Stimulated activated naive CD8-positive, alpha-beta T cell treated with anti-CD3 and anti-CD28 coated beads, Interleukin-15, amount 100 ng/mL, for 72 hours (primary cell): ENCODE measurements around the gene ULK4.
A peak's percentile ranks its signal among the peaks of the same experiment; 100 is the strongest.

Experiments
- ATAC-seq: fragments of 150-1000 bp; cut with Tn5 transposase; 2 replicates; pipeline ENCODE4 v1.10.0; 2021; ENCODE audit warnings: mild to moderate bottlenecking, moderate library complexity
- DNase-seq, 2 donors: peaks; one replicate each; pipeline ENCODE4 v3.0.0; 2021 to 2022
- H3K27ac Mint-ChIP-seq, 2 donors: one replicate each; pipeline ENCODE4 v1.8.0; 2022; ENCODE audit warnings: mild to moderate bottlenecking in 2 of 2, mixed read lengths in 2 of 2, moderate library complexity in 2 of 2
- H3K27me3 Mint-ChIP-seq: one replicate; pipeline ENCODE4 v1.8.0; 2022; ENCODE audit warnings: mixed read lengths
- H3K4me1 Mint-ChIP-seq: one replicate; pipeline ENCODE4 v1.8.0; 2022; ENCODE audit warnings: mild to moderate bottlenecking, mixed read lengths
- H3K4me3 Mint-ChIP-seq, 2 donors: one replicate each; pipeline ENCODE4 v1.8.0; 2022; ENCODE audit warnings: mild to moderate bottlenecking in 2 of 2, mixed read lengths in 2 of 2, moderate library complexity in 1 of 2
- H3K9me3 Mint-ChIP-seq, 2 donors: one replicate each; pipeline ENCODE4 v1.8.0; 2022; ENCODE audit warnings: mixed read lengths in 2 of 2

The ULK4 gene

DNA sequence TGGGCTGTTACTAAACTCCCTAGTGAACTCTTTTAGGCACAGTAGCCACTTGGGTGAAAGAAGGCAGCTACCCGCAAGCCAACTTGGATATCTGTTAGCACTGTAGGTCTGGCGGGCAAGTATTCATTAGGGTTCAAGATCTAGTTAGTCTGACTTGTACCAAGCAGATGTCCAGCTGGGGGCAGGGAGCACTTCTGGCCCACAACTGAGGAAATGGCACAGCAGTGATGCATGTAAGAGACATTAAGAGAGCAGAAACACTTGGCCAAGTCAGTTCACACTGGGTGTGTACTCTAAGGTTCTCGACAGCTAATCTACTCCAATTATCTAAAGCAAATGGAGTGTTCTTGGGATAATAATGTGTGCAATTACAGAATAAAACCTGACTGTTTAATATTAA is 630.9 kb downstream of the ULK4 start:
- H3K9me3 Mint-ChIP-seq: no peaks in the 10 kb centered on the region
- DNase-seq (no peak), ATAC-seq (no peak)
- H3K27ac Mint-ChIP-seq: no peak overlapping the region
- no peak overlapping the region for H3K4me3 Mint-ChIP-seq
- H3K4me1 Mint-ChIP-seq: peaks cover 5% of the 10 kb centered on the region
- H3K27me3 Mint-ChIP-seq: no peaks in the 10 kb centered on the region

DNA sequence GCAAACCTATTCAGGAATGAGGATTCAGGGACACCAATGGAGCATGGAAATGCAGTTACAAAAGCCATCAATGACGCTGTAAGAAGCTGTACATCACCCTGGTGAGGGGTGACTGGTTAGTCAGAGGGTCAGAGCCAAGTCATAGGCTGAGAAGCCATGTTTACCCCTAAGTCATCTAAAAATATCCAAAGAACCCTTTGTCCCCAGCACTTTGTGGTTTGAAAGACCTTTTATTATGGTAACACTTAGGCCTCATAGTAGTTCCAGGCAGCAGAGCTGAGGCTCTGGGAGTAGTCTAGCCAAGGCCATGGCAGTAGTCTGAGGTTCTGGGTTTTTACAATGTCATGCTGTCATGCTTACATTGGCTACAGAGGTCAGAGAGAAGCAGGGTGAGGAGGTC is 631.4 kb downstream of the ULK4 start:
- Mint-ChIP-seq H3K4me1 (peaks cover 5% of the 10 kb centered on the region), H3K27me3 (no peaks in the 10 kb centered on the region)
- ATAC-seq: no peak

DNA sequence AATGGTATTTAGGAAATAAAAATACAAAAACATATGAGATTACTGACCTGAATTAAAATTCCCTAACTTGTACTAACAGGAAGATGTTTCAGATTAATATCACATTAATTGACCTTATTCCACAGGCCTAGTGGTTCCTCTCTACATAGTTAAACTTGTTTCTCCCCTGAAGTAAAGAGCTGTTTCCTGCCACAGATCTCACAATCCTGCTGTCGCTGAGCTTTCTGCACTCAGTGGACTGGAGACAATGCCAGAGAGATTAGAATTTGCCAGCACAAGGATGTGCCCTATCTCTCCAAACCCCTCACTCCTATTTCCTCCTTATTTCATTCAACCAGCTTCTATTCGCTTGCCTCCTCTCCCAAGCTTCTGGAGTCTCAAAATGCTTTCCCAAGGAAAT is 632.0 kb downstream of the ULK4 start:
- Mint-ChIP-seq H3K27ac (no peak overlapping the region), H3K9me3 (no peaks in the 10 kb centered on the region), H3K27me3 (no peaks in the 10 kb centered on the region), H3K4me3 (no peak overlapping the region), H3K4me1 (peaks cover 5% of the 10 kb centered on the region)
- ATAC-seq (no peak), DNase-seq (no peak)

More for the DNA sequence above, 631.4 kb downstream of the ULK4 start:
- Mint-ChIP-seq H3K9me3 (no peaks in the 10 kb centered on the region), H3K4me3 (no peak overlapping the region), H3K27ac (no peak overlapping the region)
- DNase-seq: no peak

DNA sequence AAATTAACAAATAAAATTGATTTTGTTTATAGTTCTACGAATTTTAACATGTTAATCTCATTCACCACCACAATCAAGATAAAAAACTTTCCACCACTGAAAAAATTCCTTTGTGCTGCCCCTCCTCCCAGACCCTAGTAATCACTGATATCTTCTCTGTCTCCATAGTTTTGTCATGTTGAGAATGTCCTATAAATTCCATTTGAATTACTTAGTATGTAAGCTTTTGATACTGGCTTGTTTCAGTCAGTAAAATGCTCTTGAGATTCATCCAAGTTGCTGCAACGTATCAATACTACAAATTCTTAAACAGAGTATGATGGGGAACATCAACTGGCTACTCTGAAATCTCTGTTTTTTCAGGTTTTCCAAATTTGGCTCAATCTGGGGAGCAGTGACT is 633.0 kb downstream of the ULK4 start:
- Mint-ChIP-seq H3K4me1 (no peaks in the 10 kb centered on the region), H3K9me3 (no peaks in the 10 kb centered on the region), H3K4me3 (no peak overlapping the region), H3K27ac (no peak overlapping the region), H3K27me3 (no peaks in the 10 kb centered on the region)
- ATAC-seq (no peak), DNase-seq (no peak)

- Mint-ChIP-seq H3K4me3 (no peak overlapping the region), H3K27me3 (no peaks in the 10 kb centered on the region), H3K9me3 (no peaks in the 10 kb centered on the region), H3K4me1 (no peaks in the 10 kb centered on the region), H3K27ac (no peak overlapping the region)
- no peak for ATAC-seq
- DNase-seq: no peak
These were observed 634.2 kb downstream of the ULK4 start for GRCh38 chr3:41327718-41328117.

GRCh38 chr3:41324156-41324475 is 637.8 kb downstream of the ULK4 start:
- Mint-ChIP-seq H3K27ac (peak overlapping the region in 1 of 2 donors; percentile 43), H3K9me3 (no peaks in the 10 kb centered on the region)

DNA sequence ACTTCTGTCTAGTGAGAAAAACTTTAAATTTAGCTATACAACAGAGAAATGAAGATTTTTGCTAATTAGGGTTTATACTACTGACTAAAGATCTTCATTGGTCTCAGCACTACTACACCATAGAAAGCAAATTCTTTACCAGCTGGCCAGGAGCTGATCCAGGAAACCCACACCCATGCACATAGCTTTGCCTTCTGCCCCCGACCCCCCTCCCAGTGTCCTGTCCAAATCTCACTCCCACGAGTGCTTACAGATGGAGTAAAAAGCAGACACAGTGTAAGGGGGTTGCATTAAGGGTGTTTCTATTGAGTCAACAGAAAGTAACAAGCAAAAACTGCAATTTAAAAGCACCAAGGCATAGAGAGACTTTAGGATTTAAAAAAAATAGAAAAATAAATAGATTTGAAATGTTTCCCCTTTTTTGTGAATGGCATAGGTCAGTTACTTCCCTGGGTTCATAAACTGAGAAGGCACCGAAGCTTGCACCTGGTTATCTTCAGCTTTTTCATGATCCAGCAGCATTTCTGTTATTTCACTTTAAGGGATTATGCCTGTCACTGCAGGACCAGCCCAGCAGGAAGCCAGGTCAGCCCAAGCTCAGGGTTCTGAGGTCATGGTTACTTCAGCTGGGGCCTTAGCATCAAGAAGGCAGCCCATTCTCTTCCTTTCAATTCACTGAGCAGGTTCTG is 638.3 kb downstream of the ULK4 start:
- DNase-seq (no peak), ATAC-seq (no peak)
- H3K27me3 Mint-ChIP-seq: no peaks in the 10 kb centered on the region
- no peak overlapping the region for H3K4me3 Mint-ChIP-seq
- no peaks in the 10 kb centered on the region for H3K9me3 Mint-ChIP-seq
- H3K27ac Mint-ChIP-seq: no peak overlapping the region
- no peaks in the 10 kb centered on the region for H3K4me1 Mint-ChIP-seq

More at GRCh38 chr3:41324156-41324475, 637.8 kb downstream of the ULK4 start:
- Mint-ChIP-seq H3K27me3 (no peaks in the 10 kb centered on the region), H3K4me3 (no peak overlapping the region), H3K4me1 (no peaks in the 10 kb centered on the region)
- no peak for DNase-seq
- ATAC-seq: no peak

DNA sequence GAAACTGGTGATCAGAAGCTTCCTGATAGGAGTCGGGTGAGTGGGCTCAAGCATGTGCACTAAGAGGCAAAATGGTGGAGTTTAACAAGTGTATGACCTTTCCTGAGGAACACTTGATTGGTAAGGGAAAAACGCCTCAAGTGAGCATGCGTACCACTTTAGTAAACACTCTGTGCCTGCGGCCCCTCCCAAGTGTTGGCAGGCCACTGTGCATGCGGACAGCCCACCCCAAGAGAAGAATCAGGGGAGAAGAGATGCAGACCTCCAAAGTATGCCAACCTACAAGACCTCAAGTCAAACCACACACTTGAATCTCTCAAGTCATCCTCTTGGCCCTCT is 640.3 kb downstream of the ULK4 start:
- Mint-ChIP-seq H3K27me3 (no peaks in the 10 kb centered on the region), H3K27ac (no peak overlapping the region), H3K4me1 (no peaks in the 10 kb centered on the region), H3K9me3 (no peaks in the 10 kb centered on the region), H3K4me3 (no peak overlapping the region)
- no peak for DNase-seq
- no peak for ATAC-seq

DNA sequence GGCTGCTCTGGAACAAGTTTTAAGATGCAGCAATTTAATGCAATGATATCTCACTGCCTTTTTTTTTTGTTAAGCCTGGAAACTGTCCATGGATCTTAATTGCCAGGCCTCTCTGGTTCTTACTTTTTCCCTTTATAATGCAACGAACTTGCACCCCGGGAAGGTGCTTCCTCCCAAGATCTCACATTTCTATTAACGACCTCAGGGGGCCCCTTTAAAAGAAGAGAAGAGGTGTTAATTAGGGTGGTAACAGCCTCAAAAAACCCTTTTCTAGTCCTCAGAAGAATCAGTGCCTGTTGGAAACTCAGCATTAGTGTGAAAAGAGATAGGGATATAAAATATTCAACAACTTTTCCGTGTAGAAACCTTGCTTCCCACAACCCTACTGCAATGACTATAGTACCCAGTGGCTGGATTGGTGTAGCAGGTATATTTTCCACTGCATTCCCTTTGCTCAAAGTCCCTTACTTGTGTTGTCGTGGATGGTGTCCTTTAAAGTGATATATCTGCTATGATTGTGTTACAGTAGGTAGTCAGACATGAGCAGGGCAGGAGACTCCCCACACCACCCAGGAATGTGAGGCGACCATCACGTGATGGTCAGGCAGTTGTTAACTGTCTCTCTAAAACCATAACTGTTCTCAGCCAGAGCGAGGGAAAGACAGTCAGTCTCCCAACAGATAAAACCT is 640.8 kb downstream of the ULK4 start:
- no peaks in the 10 kb centered on the region for H3K4me1 Mint-ChIP-seq
- ATAC-seq (no peak), DNase-seq (no peak)
- H3K4me3 Mint-ChIP-seq: no peak overlapping the region
- no peaks in the 10 kb centered on the region for H3K9me3 Mint-ChIP-seq
- H3K27me3 Mint-ChIP-seq: no peaks in the 10 kb centered on the region
- H3K27ac Mint-ChIP-seq: no peak overlapping the region

GRCh38 chr3:41318520-41318919 is 643.4 kb downstream of the ULK4 start:
- DNase-seq: no peak
- Mint-ChIP-seq H3K4me3 (no peak overlapping the region), H3K27me3 (no peaks in the 10 kb centered on the region), H3K9me3 (no peaks in the 10 kb centered on the region), H3K27ac (no peak overlapping the region), H3K4me1 (no peaks in the 10 kb centered on the region)
- no peak for ATAC-seq

- H3K9me3 Mint-ChIP-seq: no peaks in the 10 kb centered on the region
- H3K27ac Mint-ChIP-seq: no peak overlapping the region
- DNase-seq (no peak), ATAC-seq (no peak)
- H3K4me3 Mint-ChIP-seq: no peak overlapping the region
- no peaks in the 10 kb centered on the region for H3K4me1 Mint-ChIP-seq
- no peaks in the 10 kb centered on the region for H3K27me3 Mint-ChIP-seq
These were observed 644.2 kb downstream of the ULK4 start for GRCh38 chr3:41317718-41318117.

DNA sequence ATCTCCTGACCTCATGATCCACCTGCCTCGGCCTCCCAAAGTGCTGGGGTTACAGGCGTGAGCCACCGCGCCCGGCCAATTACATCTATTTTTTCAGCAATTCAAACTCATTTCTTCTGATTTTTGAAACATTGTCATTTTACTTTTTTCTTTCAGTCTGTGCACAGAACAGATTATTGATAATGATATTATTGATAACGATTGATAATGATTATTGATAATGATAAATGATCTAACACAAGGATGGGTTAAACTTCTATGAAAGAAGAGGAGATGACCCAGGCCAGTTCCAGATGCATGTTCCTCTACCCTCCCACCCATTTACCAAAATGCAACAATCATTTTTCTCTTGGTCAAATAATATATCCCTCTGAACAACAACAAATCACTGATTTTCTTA is 644.6 kb downstream of the ULK4 start:
- no peaks in the 10 kb centered on the region for H3K4me1 Mint-ChIP-seq
- no peak overlapping the region for H3K27ac Mint-ChIP-seq
- no peaks in the 10 kb centered on the region for H3K9me3 Mint-ChIP-seq
- H3K4me3 Mint-ChIP-seq: no peak overlapping the region
- no peak for DNase-seq
- no peak for ATAC-seq
- no peaks in the 10 kb centered on the region for H3K27me3 Mint-ChIP-seq

DNA sequence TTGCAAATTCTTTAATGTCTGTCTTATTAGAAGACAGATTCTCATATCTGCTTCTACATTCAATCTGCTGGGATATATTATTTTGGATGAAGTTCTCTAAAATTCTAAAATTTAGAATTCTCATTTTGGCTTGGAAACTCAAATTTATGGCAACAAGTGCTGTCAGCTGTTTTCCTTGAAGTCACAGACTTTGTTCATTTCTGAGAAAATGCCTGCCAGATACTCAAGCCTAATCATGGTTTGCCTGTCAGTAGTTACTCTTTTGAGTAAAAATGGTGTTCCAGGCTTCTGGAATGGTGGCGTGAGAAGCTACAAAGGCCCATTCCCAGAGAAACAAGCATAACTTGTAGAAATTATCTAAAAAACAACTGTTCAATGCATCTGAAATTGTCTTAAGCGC is 646.8 kb downstream of the ULK4 start:
- no peaks in the 10 kb centered on the region for H3K4me1 Mint-ChIP-seq
- no peak overlapping the region for H3K27ac Mint-ChIP-seq
- DNase-seq (no peak), ATAC-seq (no peak)
- H3K4me3 Mint-ChIP-seq: no peak overlapping the region
- H3K27me3 Mint-ChIP-seq: no peaks in the 10 kb centered on the region
- no peaks in the 10 kb centered on the region for H3K9me3 Mint-ChIP-seq

DNA sequence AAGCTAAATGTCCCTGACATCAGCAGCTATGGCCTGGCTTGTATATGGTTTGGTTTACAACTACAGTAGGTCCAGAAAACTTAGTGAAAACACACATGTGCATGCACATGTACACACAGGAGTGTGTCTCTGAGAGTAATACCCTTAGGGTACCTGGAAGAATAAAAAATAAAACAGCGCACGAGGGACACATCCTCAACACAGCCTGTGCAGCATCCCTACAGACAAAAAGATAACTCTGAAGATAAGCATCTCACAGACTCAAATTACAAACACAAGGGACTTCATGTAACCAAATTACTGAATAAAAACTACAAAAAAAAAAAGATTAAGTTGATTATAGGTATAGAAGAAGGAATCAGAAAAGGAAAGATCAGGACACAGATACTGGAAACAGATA is 653.8 kb downstream of the ULK4 start:
- Mint-ChIP-seq H3K4me1 (no peaks in the 10 kb centered on the region), H3K27me3 (no peaks in the 10 kb centered on the region), H3K9me3 (no peaks in the 10 kb centered on the region), H3K27ac (no peak overlapping the region), H3K4me3 (no peak overlapping the region)
- ATAC-seq (no peak), DNase-seq (no peak)

DNA sequence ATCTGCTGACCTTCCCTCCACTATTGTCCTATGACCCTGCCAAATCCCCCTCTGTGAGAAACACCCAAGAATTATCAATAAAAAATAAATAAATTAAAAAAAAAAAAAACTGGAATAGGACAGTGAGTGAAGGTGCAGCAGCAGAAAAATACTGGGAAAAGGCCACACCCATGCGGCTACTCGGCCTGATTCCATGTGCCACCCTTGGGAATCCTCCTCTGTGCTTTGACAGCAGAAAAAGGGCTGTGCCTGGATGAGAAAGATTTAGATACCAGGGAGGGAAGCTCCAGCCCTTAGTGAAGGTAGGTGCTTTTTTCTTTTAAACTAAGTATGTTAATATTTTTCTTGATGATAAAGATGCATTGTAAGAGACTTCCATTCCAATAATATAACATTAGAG is 654.8 kb downstream of the ULK4 start:
- Mint-ChIP-seq H3K9me3 (no peaks in the 10 kb centered on the region), H3K4me1 (no peaks in the 10 kb centered on the region), H3K27ac (no peak overlapping the region), H3K27me3 (no peaks in the 10 kb centered on the region), H3K4me3 (no peak overlapping the region)
- ATAC-seq: no peak
- DNase-seq: no peak

GRCh38 chr3:41304593-41304992 is 657.3 kb downstream of the ULK4 start:
- Mint-ChIP-seq H3K4me3 (no peak overlapping the region), H3K9me3 (no peaks in the 10 kb centered on the region), H3K27ac (no peak overlapping the region), H3K27me3 (no peaks in the 10 kb centered on the region), H3K4me1 (no peaks in the 10 kb centered on the region)
- no peak for ATAC-seq
- DNase-seq: no peak

GRCh38 chr3:41302295-41302694 is 659.6 kb downstream of the ULK4 start:
- no peak overlapping the region for H3K4me3 Mint-ChIP-seq
- H3K27ac Mint-ChIP-seq: no peak overlapping the region
- H3K9me3 Mint-ChIP-seq: no peaks in the 10 kb centered on the region
- ATAC-seq: no peak
- H3K4me1 Mint-ChIP-seq: no peaks in the 10 kb centered on the region
- no peaks in the 10 kb centered on the region for H3K27me3 Mint-ChIP-seq
- DNase-seq: no peak
